GM10266 (cell line): ENCODE results near the gene KIF26B.

Experiments
- DNase-seq: peaks from one replicate; pipeline ENCODE4 v3.0.0; 2012; ENCODE audit errors: extremely low spot score
- CTCF ChIP-seq: IDR thresholded peaks from 2 replicates; pipeline ENCODE4 v1.5.1; 2012; ENCODE audit warnings: mild to moderate bottlenecking, low read depth; ENCODE audit not compliant: control insufficient read depth, insufficient read depth; ENCODE audit errors: missing control alignments

The KIF26B gene

GRCh38 chr1:245154429-245155271 is at the start of gene KIF26B:
Gene KIF26B, plus strand, starts transcription at chr1:245154985. Its CDS starts 440 bp downstream, at chr1:245155425.
- no peak for TF ChIP-seq CTCF
- DNase-seq: peak; percentile 67

- no peak for TF ChIP-seq CTCF
- no peak for DNase-seq
These were observed 49.7 kb upstream of the KIF26B start for GRCh38 chr1:245105042-245105441.

- no peak for DNase-seq
- TF ChIP-seq CTCF: no peak
These were observed 48.9 kb upstream of the KIF26B start for GRCh38 chr1:245105815-245106410.

GRCh38 chr1:245107776-245108114 is 47.0 kb upstream of the KIF26B start:
- TF ChIP-seq CTCF: no peak
- DNase-seq: no peak

- no peak for TF ChIP-seq CTCF
- DNase-seq: no peak
These were observed 46.5 kb upstream of the KIF26B start for GRCh38 chr1:245108246-245108645.

- no peak for TF ChIP-seq CTCF
- no peak for DNase-seq
These were observed 45.9 kb upstream of the KIF26B start for GRCh38 chr1:245108909-245109308.

- no peak for TF ChIP-seq CTCF
- no peak for DNase-seq
These were observed 44.4 kb upstream of the KIF26B start for GRCh38 chr1:245110406-245110805.
